Measurements from ENCODE around the gene CNOT6.

- TF ChIP-seq CTCF (conservative IDR thresholded peaks at IDR 0.05 in 1 of 2, IDR thresholded peaks at IDR 0.05 in 1 of 2; ENCODE audit: low read depth in 1 of 2, low read length in 2 of 2), result no peak
- TF ChIP-seq EZH2 (IDR thresholded peaks at IDR 0.05; ENCODE audit: low read length, missing control alignments), result no peak
These were observed 100.3 kb downstream of the CNOT6 start for GRCh38 chr5:180594311-180595045.

All from fibroblast of lung (primary cell).